ENCODE results near the gene COL4A2.

Gene COL4A2

DNA sequence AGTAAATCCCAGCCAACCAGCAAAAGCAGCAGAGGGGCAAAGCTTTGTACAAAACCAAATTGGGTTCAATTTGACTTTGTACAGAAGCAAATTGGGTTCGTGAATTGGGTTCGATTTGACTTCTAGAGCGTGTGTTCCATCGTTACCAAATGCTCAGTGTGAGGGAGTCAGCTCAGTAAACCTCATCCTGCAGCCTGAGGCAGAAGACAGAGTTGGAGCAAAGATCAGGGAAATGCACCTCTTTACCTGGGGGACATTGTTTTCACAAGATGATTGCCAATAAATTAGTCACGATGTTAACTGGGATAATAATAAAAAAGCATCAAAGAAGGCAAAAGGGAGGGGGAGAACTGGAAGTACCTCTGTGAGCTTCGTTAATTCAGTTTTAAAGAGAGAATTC is 252.9 kb downstream of the COL4A2 start:
- Histone ChIP-seq H3K27ac (ENCODE audit: insufficient read depth, low read depth, low read length, poor library complexity, severe bottlenecking) (no peak overlapping the region), H3K9me3 (ENCODE audit: control insufficient read depth, low read length) (no peaks in the 10 kb centered on the region), H3K4me1 (ENCODE audit: control insufficient read depth, insufficient read depth, low read length) (no peaks in the 10 kb centered on the region), H3K27me3 (ENCODE audit: control insufficient read depth, insufficient read depth, low read length, poor library complexity, severe bottlenecking) (peaks cover 58% of the 10 kb centered on the region), H3K4me3 (ENCODE audit: insufficient read depth, low read depth, low read length) (no peak overlapping the region), H3K36me3 (ENCODE audit: control insufficient read depth, insufficient read depth, low read length) (no peaks in the 10 kb centered on the region)
- WGBS, 2 experiments: 82 to 86% methylated on average over 6 of the region's 6 CpGs

DNA sequence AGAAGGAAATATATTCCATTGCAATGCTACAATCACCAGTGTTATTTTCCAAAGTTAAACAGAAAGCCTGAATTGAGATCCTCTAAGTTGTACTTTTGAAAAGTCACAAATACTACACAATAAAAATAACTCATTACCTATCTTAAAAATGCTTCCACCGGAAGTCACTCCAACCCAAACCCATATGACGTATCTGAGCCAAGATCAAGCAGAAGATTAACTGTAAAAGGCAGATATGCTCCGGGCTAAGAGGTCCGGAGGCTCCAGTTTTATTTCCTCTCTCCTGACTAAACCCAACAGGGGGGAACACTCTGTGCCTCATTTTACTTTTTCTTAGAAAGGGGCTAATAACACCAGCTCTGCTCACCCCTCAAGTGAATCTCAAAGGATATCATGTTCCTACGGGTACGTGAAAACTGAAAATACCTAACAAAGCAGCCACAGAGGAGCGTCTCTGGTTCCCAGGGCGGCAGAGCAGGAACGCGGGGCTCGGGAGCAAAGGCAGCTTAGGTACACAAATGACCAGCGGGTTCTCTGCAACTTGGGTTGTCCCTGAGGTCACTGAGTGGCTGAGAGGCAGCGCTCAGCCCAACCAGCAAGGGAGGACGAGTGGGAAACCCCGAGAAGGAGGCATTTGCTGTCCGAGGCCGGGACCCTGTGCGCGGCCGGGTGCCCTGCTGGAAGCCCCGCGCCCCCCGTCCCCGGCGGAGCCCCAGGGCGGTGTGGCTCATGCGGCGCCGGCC is 253.7 kb downstream of the COL4A2 start:
- Histone ChIP-seq H3K9me3 (ENCODE audit: control insufficient read depth, low read length) (no peaks in the 10 kb centered on the region), H3K27me3 (ENCODE audit: control insufficient read depth, insufficient read depth, low read length, poor library complexity, severe bottlenecking) (peaks cover 58% of the 10 kb centered on the region), H3K4me1 (ENCODE audit: control insufficient read depth, insufficient read depth, low read length) (no peaks in the 10 kb centered on the region), H3K27ac (ENCODE audit: insufficient read depth, low read depth, low read length, poor library complexity, severe bottlenecking) (no peak overlapping the region), H3K4me3 (ENCODE audit: insufficient read depth, low read depth, low read length) (peak overlapping the region; percentile 67), H3K36me3 (ENCODE audit: control insufficient read depth, insufficient read depth, low read length) (no peaks in the 10 kb centered on the region)
- 6 to 7% methylated on average over 29 of the region's 29 CpGs for WGBS, 2 experiments

DNA sequence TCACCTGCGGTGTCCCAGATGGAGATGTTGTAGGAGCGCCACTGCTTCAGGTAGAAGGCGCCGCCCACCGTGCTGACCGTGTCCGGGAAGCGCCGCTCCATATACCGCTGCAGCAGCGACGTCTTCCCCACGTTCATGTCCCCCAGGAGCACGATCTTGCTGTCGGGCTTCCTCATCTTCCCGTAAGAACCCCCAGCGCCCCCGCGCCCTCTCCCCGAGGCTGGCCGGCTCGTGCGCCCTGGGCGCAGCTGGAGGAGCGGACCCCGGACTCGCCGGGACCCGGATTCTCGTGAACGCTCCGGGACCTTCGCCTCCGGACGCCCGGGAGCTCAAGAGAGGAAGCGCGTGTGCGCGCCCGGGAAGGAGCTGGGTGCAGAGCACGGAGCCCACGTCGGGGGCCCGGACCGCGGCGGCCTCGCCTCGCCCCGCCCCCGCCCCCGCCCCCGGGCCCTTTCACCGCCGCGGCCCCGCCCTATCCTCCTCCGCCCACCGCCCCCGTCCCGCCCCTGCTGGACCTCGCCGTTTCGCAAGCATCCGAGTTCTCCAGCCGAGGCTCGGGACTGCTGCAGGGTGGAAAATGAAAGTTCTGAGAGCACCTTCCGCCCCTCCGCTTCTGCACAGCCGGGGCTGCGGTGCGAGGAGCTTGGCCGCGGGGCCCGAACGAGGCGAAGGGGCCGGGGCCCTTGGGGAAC is 254.4 kb downstream of the COL4A2 start, which contains the start of gene RAB20:
TSS of gene RAB20 (minus strand) at position 379 of the 692 bp plus-strand sequence. CDS start at position 176, 203 bp downstream.
- H3K4me1 ChIP-seq (ENCODE audit: control insufficient read depth, insufficient read depth, low read length): no peaks in the 10 kb centered on the region
- no peaks in the 10 kb centered on the region for H3K9me3 ChIP-seq (ENCODE audit: control insufficient read depth, low read length)
- H3K4me3 ChIP-seq (ENCODE audit: insufficient read depth, low read depth, low read length): peak within 1 kb of the TSS; percentile 67
- 0% methylated on average over 79 of the region's 79 CpGs for WGBS, 2 experiments
- H3K27me3 ChIP-seq (ENCODE audit: control insufficient read depth, insufficient read depth, low read length, poor library complexity, severe bottlenecking): peaks cover 58% of the 10 kb centered on the region
- H3K27ac ChIP-seq (ENCODE audit: insufficient read depth, low read depth, low read length, poor library complexity, severe bottlenecking): no peak within 1 kb of the TSS
- no peaks in the 10 kb centered on the region for H3K36me3 ChIP-seq (ENCODE audit: control insufficient read depth, insufficient read depth, low read length)

DNA sequence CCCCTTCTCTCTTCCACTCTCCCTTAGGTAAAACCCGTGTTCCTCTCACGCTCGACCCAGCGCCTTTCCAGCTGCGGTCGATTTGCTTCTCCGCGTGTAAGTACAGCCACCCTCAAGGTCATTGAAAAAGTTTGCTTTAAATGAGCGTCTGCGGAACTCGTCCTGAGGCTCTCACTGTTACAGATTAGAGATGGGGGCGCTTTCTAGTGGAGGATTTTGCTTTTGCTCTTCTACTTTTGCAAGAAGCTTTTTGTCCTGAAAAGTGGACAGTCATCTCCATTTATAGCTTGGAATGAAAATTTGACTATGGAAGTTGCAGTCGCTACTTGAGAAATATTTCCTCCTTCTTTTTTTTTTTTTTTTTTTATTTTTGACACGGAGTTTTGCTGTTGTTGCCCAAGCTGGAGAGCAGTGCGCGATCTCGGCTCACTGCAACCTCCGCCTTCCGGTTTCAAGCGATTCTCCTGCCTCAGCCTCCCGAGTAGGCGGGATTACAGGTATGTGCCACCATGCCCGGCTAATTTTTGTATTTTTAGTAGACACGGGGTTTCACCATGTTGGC is 255.0 kb downstream of the COL4A2 start:
- H3K4me3 ChIP-seq (ENCODE audit: insufficient read depth, low read depth, low read length): peak overlapping the region; percentile 67
- H3K27me3 ChIP-seq (ENCODE audit: control insufficient read depth, insufficient read depth, low read length, poor library complexity, severe bottlenecking): peaks cover 58% of the 10 kb centered on the region
- no peaks in the 10 kb centered on the region for H3K9me3 ChIP-seq (ENCODE audit: control insufficient read depth, low read length)
- no peak overlapping the region for H3K27ac ChIP-seq (ENCODE audit: insufficient read depth, low read depth, low read length, poor library complexity, severe bottlenecking)
- no peaks in the 10 kb centered on the region for H3K36me3 ChIP-seq (ENCODE audit: control insufficient read depth, insufficient read depth, low read length)
- no peaks in the 10 kb centered on the region for H3K4me1 ChIP-seq (ENCODE audit: control insufficient read depth, insufficient read depth, low read length)
- WGBS, 2 experiments: 32 to 35% methylated on average over 24 of the region's 24 CpGs
